Umbilical cord (tissue), 2 donors: Measurements from ENCODE around the gene FBXW7. TPM values are rescaled to one million over a fixed set of nuclear protein-coding genes. Genes with fewer than 3 reads are reported as not detected.
"Not testable (repeated sequence)": the region's sequence is repeated elsewhere in the genome, so short reads cannot be mapped to it uniquely, and the experiment has no call there.

Experiments used
- DNase-seq: peaks from one replicate; pipeline ENCODE4 v3.0.0-alpha.2; 2015; ENCODE audit warnings: low spot score
- total RNA-seq: library from RNA; depleted of rRNA; stranded (reverse); fragments of >200 nt; gene quantifications from one replicate; pipeline ENCODE4 v1.2.3, GENCODE V29; 2014; ENCODE audit warnings: low replicate concordance; ENCODE audit not compliant: insufficient read depth

The FBXW7 gene
- 66.4 TPM for total RNA-seq

- peak; percentile 100 for DNase-seq
Measured at GRCh38 chr4:152535903-152536544, at the start of gene FBXW7. FBXW7 (minus strand) TSS chr4:152536092; CDS start chr4:152411803, 124,289 bp downstream.

- DNase-seq = no peak
Measured at GRCh38 chr4:152585023-152585441, 49.1 kb upstream of the FBXW7 start.

- DNase-seq = no peak
Measured at GRCh38 chr4:152581536-152582160, 45.8 kb upstream of the FBXW7 start.

GRCh38 chr4:152579916-152580315 is 44.0 kb upstream of the FBXW7 start:
- no peak for DNase-seq

- no peak for DNase-seq
Measured at GRCh38 chr4:152579107-152579764, 43.3 kb upstream of the FBXW7 start.

- DNase-seq = no peak
Measured at GRCh38 chr4:152578670-152579069, 42.8 kb upstream of the FBXW7 start.

GRCh38 chr4:152577708-152578396 is 42.0 kb upstream of the FBXW7 start:
- DNase-seq = peak; percentile 71

GRCh38 chr4:152575533-152575932 is 39.6 kb upstream of the FBXW7 start:
- DNase-seq = no peak

- no peak for DNase-seq
Measured at GRCh38 chr4:152573861-152574260, 38.0 kb upstream of the FBXW7 start.

GRCh38 chr4:152572417-152573086 is 36.7 kb upstream of the FBXW7 start:
- DNase-seq = peak; percentile 88

GRCh38 chr4:152571770-152572169 is 35.9 kb upstream of the FBXW7 start:
- DNase-seq = no peak

- DNase-seq = no peak
Measured at GRCh38 chr4:152571296-152571695, 35.4 kb upstream of the FBXW7 start.

GRCh38 chr4:152565333-152565732 is 29.4 kb upstream of the FBXW7 start:
- DNase-seq = no peak

GRCh38 chr4:152564336-152564735 is 28.4 kb upstream of the FBXW7 start:
- peak; percentile 58 for DNase-seq

- DNase-seq = no peak
Measured at GRCh38 chr4:152563209-152563608, 27.3 kb upstream of the FBXW7 start.

GRCh38 chr4:152559641-152560040 is 23.7 kb upstream of the FBXW7 start:
- DNase-seq = peak; percentile 54

- DNase-seq = peak; percentile 93
Measured at GRCh38 chr4:152558396-152558795, 22.5 kb upstream of the FBXW7 start.

GRCh38 chr4:152556834-152557233 is 20.9 kb upstream of the FBXW7 start:
- peak; percentile 59 for DNase-seq

- no peak for DNase-seq
Measured at GRCh38 chr4:152556283-152556682, 20.4 kb upstream of the FBXW7 start.

- DNase-seq = no peak
Measured at GRCh38 chr4:152554742-152555141, 18.9 kb upstream of the FBXW7 start.

- not testable (repeated sequence) for DNase-seq
Measured at GRCh38 chr4:152550687-152551086, 14.8 kb upstream of the FBXW7 start.

- no peak for DNase-seq
Measured at GRCh38 chr4:152545088-152545487, 9.2 kb upstream of the FBXW7 start.
